B cell (primary cell): Measurements from ENCODE around the gene PTPRN2. TPM values are rescaled to one million over a fixed set of nuclear protein-coding genes. Genes with fewer than 3 reads are reported as not detected.

Experiments used
- ATAC-seq: fragments of 200-7000 bp; cut with Tn5 transposase; one replicate; pipeline ENCODE4 v1.10.0; 2021; ENCODE audit warnings: low read depth, mild to moderate bottlenecking, moderate number of reproducible peaks, moderate library complexity
- CTCF ChIA-PET: fragments of 350-600 bp; sonication (Branson Sonifier 250); formaldehyde crosslinking; loops from one replicate; lab custom pipeline; 2021; ENCODE audit warnings: antibody characterized with exemption, inconsistent platforms; lab: Charles Lee
- POLR2A ChIA-PET: fragments of 350-600 bp; sonication (Branson Sonifier 250); formaldehyde crosslinking; loops from one replicate; lab custom pipeline; 2021; ENCODE audit warnings: antibody characterized with exemption; lab: Charles Lee
- DNase-seq: peaks from one replicate; pipeline ENCODE4 v3.0.0; 2013
- H2AFZ ChIP-seq: 2 replicates; pipeline ENCODE4 v1.6.1; 2012; ENCODE audit warnings: mild to moderate bottlenecking, low read depth, low read length; ENCODE audit not compliant: insufficient read depth, poor library complexity, severe bottlenecking
- H3K27ac ChIP-seq, 2 donors: 1 replicate in 1 of 2; 2 replicates in 1 of 2; pipeline ENCODE4 v1.5.1; 2012 to 2013; ENCODE audit warnings: low read length in 2 of 2, mild to moderate bottlenecking in 2 of 2, moderate library complexity in 1 of 2
- H3K27me3 ChIP-seq, 4 experiments: fragments of 200-600 bp in 1 of 4; sonication (generic) in 1 of 4; replicated peaks in 1 of 4; 1 replicate in 2 of 4; 2 replicates in 2 of 4; pipeline versions ENCODE4 v1.6.1 to v1.7.0; 2013 to 2016; ENCODE audit warnings: low read length in 3 of 4, mild to moderate bottlenecking in 2 of 4, mixed read lengths in 1 of 4, moderate library complexity in 1 of 4; ENCODE audit not compliant: insufficient read depth in 4 of 4, control insufficient read depth in 3 of 4; ENCODE audit errors: control extremely low read depth in 1 of 4
- H3K36me3 ChIP-seq, 2 experiments: replicated peaks in 1 of 2; 1 replicate in 1 of 2; 2 replicates in 1 of 2; pipeline versions ENCODE4 v1.6.1 to v1.7.1; 2013; ENCODE audit warnings: low read length in 1 of 2; ENCODE audit not compliant: insufficient read depth in 2 of 2, control insufficient read depth in 1 of 2; ENCODE audit errors: control extremely low read depth in 1 of 2, extremely low read depth in 1 of 2
- H3K4me1 ChIP-seq, 2 donors: fragments of 200-600 bp in 1 of 2; sonication (generic) in 1 of 2; 1 replicate in 1 of 2; 2 replicates in 1 of 2; pipeline versions ENCODE4 v1.5.1 to v1.6.1; 2013 to 2017; ENCODE audit warnings: low read length in 2 of 2; ENCODE audit not compliant: control insufficient read depth in 2 of 2, insufficient read depth in 2 of 2
- H3K4me2 ChIP-seq: replicated peaks from 2 replicates; pipeline ENCODE3; 2012; ENCODE audit warnings: mild to moderate bottlenecking, low read depth, low read length; ENCODE audit not compliant: poor library complexity, severe bottlenecking
- H3K4me3 ChIP-seq, 5 experiments: fragments of 200-600 bp in 1 of 5; sonication (generic) in 1 of 5; 1 replicate in 3 of 5; 2 replicates in 2 of 5; pipeline versions ENCODE4 v1.5.1 to v1.7.0; 2011 to 2016; ENCODE audit warnings: low read length in 4 of 5, mild to moderate bottlenecking in 4 of 5, low read depth in 2 of 5, control low read depth in 1 of 5, moderate library complexity in 1 of 5; ENCODE audit not compliant: insufficient read depth in 1 of 5; ENCODE audit errors: control extremely low read depth in 1 of 5, extremely low read depth in 1 of 5
- H3K79me2 ChIP-seq: fragments of 200-600 bp; sonication (generic); one replicate; pipeline ENCODE4 v1.6.0; 2016; ENCODE audit warnings: low read length; ENCODE audit not compliant: control insufficient read depth, insufficient read depth
- H3K9ac ChIP-seq: fragments of 200-600 bp; sonication (generic); 2 replicates; pipeline ENCODE4 v1.6.1; 2017; ENCODE audit warnings: mild to moderate bottlenecking, low read length, moderate library complexity
- H3K9me3 ChIP-seq, 3 donors: one replicate each; pipeline versions ENCODE4 v1.6.1 to v1.7.1; 2013; ENCODE audit warnings: low read length in 2 of 3; ENCODE audit not compliant: control insufficient read depth in 2 of 3, insufficient read depth in 1 of 3; ENCODE audit errors: control extremely low read depth in 1 of 3
- H4K20me1 ChIP-seq: 2 replicates; pipeline ENCODE4 v1.6.0; 2012; ENCODE audit warnings: mild to moderate bottlenecking, low read length; ENCODE audit not compliant: insufficient read depth, control insufficient read depth, poor library complexity, severe bottlenecking
- H3K27ac Mint-ChIP-seq: one replicate; pipeline ENCODE4 v1.8.0; 2021; ENCODE audit warnings: mixed read lengths
- H3K27me3 Mint-ChIP-seq: one replicate; pipeline ENCODE4 v1.8.0; 2021; ENCODE audit warnings: mixed read lengths
- H3K4me1 Mint-ChIP-seq: one replicate; pipeline ENCODE4 v1.8.0; 2021; ENCODE audit warnings: mixed read lengths
- H3K4me3 Mint-ChIP-seq: one replicate; pipeline ENCODE4 v1.8.0; 2021; ENCODE audit warnings: mixed read lengths
- H3K9me3 Mint-ChIP-seq: one replicate; pipeline ENCODE4 v1.8.0; 2022; ENCODE audit warnings: mixed read lengths; ENCODE audit not compliant: insufficient read depth
- CTCF ChIP-seq: fragments of 200-600 bp; IDR thresholded peaks from one replicate; pipeline ENCODE4 v1.8.0; 2022; ENCODE audit warnings: antibody characterized with exemption, mild to moderate bottlenecking
- EZH2 ChIP-seq: IDR thresholded peaks from 2 replicates; pipeline ENCODE4 v1.6.1; 2012; ENCODE audit warnings: borderline replicate concordance, low read depth, mild to moderate bottlenecking, moderate library complexity, low read length; ENCODE audit not compliant: insufficient read depth, poor library complexity, severe bottlenecking
- WGBS: methylation state at CpG from one replicate; pipeline ENCODE4 v1.1.5; 2013; ENCODE audit warnings: missing lambda C conversion rate; ENCODE audit not compliant: insufficient coverage; 5-methylcytosine and 5-hydroxymethylcytosine counted together
- intact Hi-C: fragments of 100-400 bp; cut with micrococcal nuclease; formaldehyde crosslinking; loops from one replicate; pipeline ENCODE4 v1.10.0; 2022
- polyA plus RNA-seq: library from polyadenylated mRNA; depleted of rRNA; stranded (reverse); fragments of >200 nt; gene quantifications from 2 replicates; pipeline ENCODE4 v1.2.3, GENCODE V29; 2012
- total RNA-seq, 2 donors: library from RNA; stranded (reverse); fragments of 120-200 nt in 1 of 2; gene quantifications; 1 replicate in 1 of 2; 2 replicates in 1 of 2; pipeline versions ENCODE4 v1.2.3 to v1.2.4, GENCODE V29; 2013 to 2022

Gene PTPRN2
- total and polyA plus RNA-seq, 2 donors (not counting 1 experiment from before 2014, with no cell fraction given): 2.0 to 5.0 TPM

GRCh38 chr7:158276414-158277218 lies 311.0 kb downstream of the PTPRN2 start:
- 91% methylated on average over 31 of the region's 34 CpGs for WGBS
- intact Hi-C loops: no loop called here
- CTCF ChIA-PET: no interaction called here
- Histone ChIP-seq H3K36me3 (no peaks in the 10 kb centered on the region), H3K27me3 (no peaks in the 10 kb centered on the region), H3K4me1 (no peaks in the 10 kb centered on the region), H3K27ac (no peak overlapping the region), H3K9ac (no peak overlapping the region), H3K4me3 (no peak overlapping the region), H3K4me2 (no peak overlapping the region), H4K20me1 (no peaks in the 10 kb centered on the region), H3K79me2 (no peaks in the 10 kb centered on the region), H3K9me3 (peaks cover 0 to 37% (median 0%) of the 10 kb centered on the region in 3 donors), H2AFZ (no peak overlapping the region)
- DNase-seq (no peak), ATAC-seq (no peak)
- POLR2A ChIA-PET: no interaction called here
- Mint-ChIP-seq H3K27me3 (no peaks in the 10 kb centered on the region), H3K4me3 (no peak overlapping the region), H3K4me1 (no peaks in the 10 kb centered on the region), H3K9me3 (no peaks in the 10 kb centered on the region), H3K27ac (no peak overlapping the region)
- TF ChIP-seq EZH2 (no peak), CTCF (no peak)

DNA sequence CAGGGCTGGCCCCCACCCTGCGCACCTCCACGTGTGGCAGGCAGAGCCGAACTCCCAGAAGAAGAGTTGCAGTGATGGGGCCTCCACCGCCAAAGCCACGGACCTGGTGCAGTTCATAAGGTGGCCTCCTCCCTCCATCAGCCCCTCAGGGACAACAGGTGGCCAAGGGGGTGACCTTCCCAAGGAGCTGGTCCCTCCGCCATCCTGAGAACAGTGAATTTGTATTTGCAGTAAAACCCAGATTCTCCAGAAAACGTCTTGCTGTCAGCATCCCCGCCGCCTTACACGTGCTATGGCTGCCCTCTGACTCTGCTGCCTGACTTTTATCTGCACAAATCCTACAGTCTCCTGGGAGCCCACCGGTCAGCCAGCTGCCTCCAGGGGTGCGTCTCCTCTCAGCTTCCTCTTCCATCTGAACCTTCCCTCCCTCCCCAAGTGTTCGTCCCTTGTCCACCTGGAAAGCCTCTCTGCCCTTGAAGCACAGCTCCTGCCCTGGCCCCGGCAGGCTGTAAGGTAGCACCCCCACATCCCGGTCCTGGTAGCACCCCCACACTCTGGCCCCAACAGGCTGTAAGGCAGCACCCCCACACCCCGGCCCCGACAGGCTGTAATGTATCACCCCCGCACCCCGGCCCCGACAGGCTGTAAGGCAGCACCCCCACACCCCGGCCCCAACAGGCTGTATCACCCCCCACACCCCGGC lies 311.8 kb downstream of the PTPRN2 start:
- H3K4me2 ChIP-seq: no peak overlapping the region
- Mint-ChIP-seq H3K9me3 (no peaks in the 10 kb centered on the region), H3K4me3 (no peak overlapping the region), H3K27me3 (no peaks in the 10 kb centered on the region), H3K27ac (no peak overlapping the region), H3K4me1 (no peaks in the 10 kb centered on the region)
- H4K20me1 ChIP-seq: no peaks in the 10 kb centered on the region
- H3K36me3 ChIP-seq: no peaks in the 10 kb centered on the region
- POLR2A ChIA-PET: no interaction called here
- intact Hi-C loops: no loop called here
- no peak for TF ChIP-seq CTCF
- no peak for TF ChIP-seq EZH2
- H3K4me1 ChIP-seq: no peaks in the 10 kb centered on the region
- ATAC-seq: no peak
- H3K9me3 ChIP-seq: peaks cover 0 to 34% (median 0%) of the 10 kb centered on the region in 3 donors
- H3K9ac ChIP-seq: no peak overlapping the region
- H3K27me3 ChIP-seq: no peaks in the 10 kb centered on the region
- no peak overlapping the region for H3K27ac ChIP-seq
- no peak overlapping the region for H2AFZ ChIP-seq
- H3K79me2 ChIP-seq: no peaks in the 10 kb centered on the region
- WGBS: 82% methylated on average over 15 of the region's 22 CpGs
- no peak for DNase-seq
- CTCF ChIA-PET: no interaction called here
- no peak overlapping the region for H3K4me3 ChIP-seq
